SKM-1 (cell line): ENCODE results near the gene GIPC1.

Source experiments
- DNase-seq: peaks from one replicate; lab custom pipeline; 2025; ENCODE audit not compliant: unreplicated experiment; lab: John Stamatoyannopoulos, UW

GIPC1 gene

GRCh38 chr19:14437578-14438140, 58.3 kb downstream of the GIPC1 start:
- DNase-seq, result no peak

GRCh38 chr19:14435320-14436050, 60.4 kb downstream of the GIPC1 start:
- no peak for DNase-seq

- peak; percentile 51 for DNase-seq
Observed at GRCh38 chr19:14434543-14435319, 61.2 kb downstream of the GIPC1 start.

GRCh38 chr19:14433554-14434501, 62.1 kb downstream of the GIPC1 start:
- DNase-seq, result no peak

- peak; percentile 17 for DNase-seq
Observed at GRCh38 chr19:14432791-14433553, 63.0 kb downstream of the GIPC1 start, which contains the start of gene PKN1. PKN1 (plus strand) TSS chr19:14433306; CDS start chr19:14433522, 216 bp downstream.

GRCh38 chr19:14430712-14431111, 65.2 kb downstream of the GIPC1 start:
- DNase-seq, result no peak

GRCh38 chr19:14428882-14429416, 67.0 kb downstream of the GIPC1 start:
- no peak for DNase-seq
